ENCODE data around the gene TEX14.
"Not testable (repeated sequence)": the region's sequence is repeated elsewhere in the genome, so short reads cannot be mapped to it uniquely, and the experiment has no call there.

The TEX14 gene

GRCh38 chr17:58691701-58692238 is at the start of gene TEX14:
TEX14 (minus strand) TSS chr17:58692045; CDS start chr17:58652001, 40,044 bp downstream.
- no peak for DNase-seq

DNA sequence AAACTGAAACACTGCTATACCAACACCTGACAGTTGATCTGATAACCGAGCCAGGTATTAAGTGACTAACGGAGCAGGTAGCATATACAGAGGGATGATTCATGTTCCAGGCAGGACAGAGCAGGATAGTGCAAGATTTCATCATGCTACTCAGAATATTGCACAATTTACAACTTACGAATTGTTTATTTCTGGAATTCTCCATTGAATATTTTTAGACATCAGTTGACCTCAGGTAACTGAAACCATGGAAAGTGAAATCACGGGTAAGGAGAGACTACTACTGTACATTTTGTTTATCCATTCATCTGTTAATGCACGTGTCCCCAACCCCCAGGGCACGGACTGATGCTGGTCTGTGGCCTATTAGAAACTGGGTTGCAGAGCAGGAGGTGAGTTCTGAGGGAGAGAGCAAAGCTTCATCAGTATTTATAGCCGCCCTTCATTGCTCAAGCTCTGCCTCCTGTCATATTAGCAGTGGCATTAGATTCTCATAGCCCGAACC is 49.3 kb upstream of the TEX14 start:
- peak; percentile 31 for DNase-seq

DNA sequence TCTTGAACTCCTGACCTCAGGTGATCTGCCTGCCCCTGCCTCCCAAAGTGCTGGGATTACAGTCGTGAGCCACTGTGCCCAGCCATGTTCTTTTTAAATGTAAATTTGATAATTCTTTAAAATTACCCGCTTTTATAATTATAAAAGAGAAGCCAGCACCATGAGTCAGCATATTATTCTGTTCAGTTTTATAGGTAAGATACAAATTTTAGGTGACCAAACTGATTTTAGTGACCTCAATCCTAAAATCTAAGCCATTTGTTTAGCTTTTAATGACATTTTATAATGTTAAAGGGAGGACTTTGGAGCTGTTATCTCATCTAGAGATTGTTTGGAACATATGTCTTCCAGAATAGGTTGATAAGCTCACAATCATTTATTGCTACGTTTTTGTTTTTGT is 43.0 kb upstream of the TEX14 start:
- DNase-seq = no peak

- DNase-seq = no peak
Observed at GRCh38 chr17:58734040-58734439, 42.2 kb upstream of the TEX14 start.

DNA sequence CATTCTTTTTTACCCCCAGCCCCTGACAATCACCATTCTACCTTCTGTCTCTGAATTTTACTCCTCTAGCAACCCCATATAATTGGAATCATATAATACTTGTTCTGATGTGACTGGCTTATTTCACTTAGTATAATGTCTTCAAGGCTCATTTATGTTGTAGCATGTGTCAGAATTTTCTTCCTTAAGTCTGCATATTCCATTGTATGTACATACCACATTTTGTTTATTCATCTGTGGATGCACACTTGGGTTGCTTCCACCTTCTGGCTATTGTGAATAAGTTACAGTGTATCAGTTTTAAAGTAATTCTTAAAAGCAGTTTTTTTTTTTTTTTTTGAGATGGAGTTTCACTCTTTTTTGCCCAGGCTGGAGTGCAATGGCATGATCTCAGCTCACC is 39.1 kb upstream of the TEX14 start:
- DNase-seq = no peak

DNA sequence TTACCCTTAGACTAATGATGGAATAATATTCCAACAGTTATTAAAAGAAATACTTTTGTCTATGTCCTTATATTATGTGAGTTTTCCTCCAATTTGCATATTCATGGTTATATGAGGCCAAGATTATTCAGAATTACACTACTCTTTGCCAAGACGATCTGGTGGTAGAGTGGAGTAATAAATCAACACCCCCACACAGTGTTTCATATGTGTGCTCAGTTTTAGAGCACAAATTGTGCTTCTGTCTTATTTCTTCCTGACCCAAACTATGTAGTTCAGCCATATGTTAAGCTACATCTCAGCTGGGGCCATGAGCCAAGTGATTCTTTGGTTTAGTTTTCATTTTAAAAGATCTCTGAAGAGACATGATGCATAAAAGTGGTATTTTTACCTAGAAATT is 37.0 kb upstream of the TEX14 start:
- DNase-seq = peak; percentile 26

- no peak for DNase-seq
Observed at GRCh38 chr17:58722696-58723095, 30.9 kb upstream of the TEX14 start.

- DNase-seq = no peak
Observed at GRCh38 chr17:58722274-58722673, 30.4 kb upstream of the TEX14 start.

DNA sequence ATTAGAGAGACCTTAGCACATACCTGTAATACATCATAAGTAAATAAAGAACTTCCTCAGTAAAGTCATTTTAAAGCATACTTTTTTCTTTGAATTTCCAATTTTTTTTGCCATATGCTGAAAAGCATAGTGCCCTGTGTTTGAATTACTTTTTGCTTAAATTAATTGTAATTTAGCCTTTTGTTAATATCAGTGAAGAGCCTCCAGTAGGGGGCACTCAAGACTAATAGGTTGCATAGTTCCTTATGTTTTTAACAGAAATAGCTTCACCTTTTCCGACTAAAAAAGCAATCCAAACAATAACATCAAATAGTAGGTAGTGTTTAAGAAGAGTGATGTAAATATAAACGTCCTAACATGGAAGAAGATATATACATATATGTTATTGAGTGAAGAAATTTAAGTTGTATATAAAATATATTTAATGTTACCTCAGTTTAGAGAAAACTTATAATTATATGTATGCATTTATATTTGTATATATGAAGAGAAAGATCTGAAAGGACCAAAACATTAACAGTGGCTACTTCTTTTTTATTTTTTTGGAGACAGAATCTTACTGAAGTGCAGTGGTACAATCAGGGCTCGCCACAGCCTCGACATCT is 19.2 kb upstream of the TEX14 start:
- DNase-seq = peak; percentile 55

- no peak for DNase-seq
Observed at GRCh38 chr17:58706351-58707140, 14.7 kb upstream of the TEX14 start.

DNA sequence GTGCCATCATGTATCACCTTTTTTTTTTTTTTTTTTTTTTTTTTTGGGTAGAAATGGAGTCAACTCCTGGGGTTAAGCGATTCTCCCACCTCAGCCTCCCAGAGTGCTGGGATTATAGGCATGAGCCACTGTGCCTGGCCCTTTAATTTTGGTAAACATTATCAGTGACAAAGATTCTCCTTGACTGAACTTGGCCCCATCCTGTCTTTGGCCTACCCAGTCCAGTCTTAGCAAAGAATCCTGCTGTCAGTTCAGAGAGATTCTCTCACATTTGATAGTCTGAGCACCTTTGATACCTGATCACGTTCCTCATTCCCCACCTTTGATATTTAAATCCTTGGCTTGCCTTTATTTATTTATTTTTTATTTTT is 12.1 kb upstream of the TEX14 start:
- no peak for DNase-seq

- peak; percentile 20 for DNase-seq
Observed at GRCh38 chr17:58703137-58703915, 11.5 kb upstream of the TEX14 start.

GRCh38 chr17:58702708-58703107 is 10.9 kb upstream of the TEX14 start:
- DNase-seq = no peak

DNA sequence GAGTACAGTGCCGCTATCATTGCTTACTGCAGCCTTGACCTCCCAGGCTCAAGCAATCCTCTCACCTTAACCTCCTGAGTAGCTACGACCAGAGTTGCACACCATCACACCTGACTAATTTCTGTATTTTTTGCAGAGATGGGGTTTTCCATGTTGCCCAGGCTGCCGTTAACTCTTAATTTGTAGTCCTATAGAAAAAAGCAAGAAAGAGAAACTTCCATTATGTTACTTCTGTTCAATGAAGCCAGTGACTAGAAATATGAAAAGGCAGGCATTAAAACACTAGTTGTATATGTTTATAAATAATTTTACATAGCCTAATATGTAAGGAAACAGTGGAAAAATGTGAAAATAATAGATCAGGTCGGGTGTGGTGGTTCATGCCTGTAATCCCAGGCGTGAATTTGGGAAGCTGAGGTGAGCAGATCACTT is 10.2 kb upstream of the TEX14 start:
- DNase-seq = no peak

- DNase-seq = no peak
Observed at GRCh38 chr17:58699771-58700170, 7.9 kb upstream of the TEX14 start.

DNA sequence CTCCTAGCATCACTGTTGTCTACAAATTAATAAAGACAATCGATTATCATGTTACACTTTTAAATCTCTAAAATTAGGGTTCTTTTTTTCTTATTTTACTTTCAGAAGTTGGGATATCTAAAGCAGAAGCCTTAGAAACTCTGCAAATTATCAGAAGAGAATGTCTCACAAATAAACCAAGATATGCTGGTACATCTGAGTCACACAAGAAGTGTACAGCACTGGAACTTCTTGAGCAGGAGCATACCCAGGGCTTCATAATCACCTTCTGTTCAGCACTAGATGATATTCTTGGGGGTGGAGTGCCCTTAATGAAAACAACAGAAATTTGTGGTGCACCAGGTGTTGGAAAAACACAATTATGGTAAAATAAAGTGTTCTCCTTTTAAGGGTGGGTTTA is 3.0 kb upstream of the TEX14 start:
- DNase-seq = no peak

DNA sequence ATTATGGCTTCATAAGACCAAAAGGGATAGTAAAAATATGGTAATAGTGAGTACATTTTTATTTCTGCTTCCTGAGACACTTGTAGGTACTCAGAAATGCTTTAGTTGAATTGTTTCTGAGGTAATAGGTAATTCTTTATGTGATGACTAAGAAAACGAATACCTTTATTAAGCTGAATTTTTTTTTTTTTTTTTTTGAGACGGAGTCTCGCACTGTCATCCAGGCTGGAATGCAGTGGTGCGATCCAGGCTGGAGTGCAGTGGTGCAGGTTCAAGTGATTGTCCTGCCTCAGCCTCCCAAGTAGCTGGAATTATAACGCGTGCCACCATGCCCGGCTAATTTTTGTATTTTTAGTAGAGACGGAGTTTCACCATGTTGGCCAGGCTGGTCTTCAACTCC is 2.5 kb upstream of the TEX14 start:
- DNase-seq = no peak

GRCh38 chr17:58693751-58694150 is 1.9 kb upstream of the TEX14 start:
- DNase-seq = no peak

- no peak for DNase-seq
Observed at GRCh38 chr17:58693208-58693607, 1.4 kb upstream of the TEX14 start.

DNA sequence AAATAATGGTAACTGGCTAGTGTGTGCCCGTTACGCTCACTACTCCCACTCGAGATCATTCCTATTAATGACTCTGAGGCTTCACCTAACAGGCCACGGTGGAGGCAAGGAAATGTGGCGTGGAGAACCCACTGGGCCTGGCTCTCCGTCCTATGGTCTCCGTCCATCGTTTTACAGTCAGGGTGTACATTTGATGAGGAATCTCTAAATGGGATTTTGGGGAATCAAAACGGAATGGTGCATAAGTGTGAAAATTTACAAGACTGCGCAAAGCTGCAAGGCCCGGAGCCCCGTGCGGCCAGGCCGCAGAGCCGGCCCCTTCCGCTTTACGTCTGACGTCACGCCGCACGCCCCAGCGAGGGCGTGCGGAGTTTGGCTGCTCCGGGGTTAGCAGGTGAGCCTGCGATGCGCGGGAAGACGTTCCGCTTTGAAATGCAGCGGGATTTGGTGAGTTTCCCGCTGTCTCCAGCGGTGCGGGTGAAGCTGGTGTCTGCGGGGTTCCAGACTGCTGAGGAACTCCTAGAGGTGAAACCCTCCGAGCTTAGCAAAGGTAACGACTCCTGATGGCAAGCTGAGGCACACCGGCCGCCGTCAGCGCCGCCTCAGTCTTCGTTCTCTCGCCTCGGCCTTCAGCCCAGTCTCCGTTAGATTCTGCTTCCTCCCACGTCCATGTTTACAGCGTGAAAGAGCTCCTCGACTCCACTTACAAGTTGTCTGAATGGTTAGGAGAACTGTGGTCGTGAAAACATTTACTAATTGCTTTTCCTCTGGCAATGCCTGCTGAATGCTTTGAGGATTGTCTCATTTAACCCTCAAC is 602 bp upstream of the TEX14 start, which contains the start of gene RAD51C:
RAD51C (plus strand) TSS at position 364 of the 817 bp plus-strand sequence; CDS start at position 406, 42 bp downstream.
- peak; percentile 83 for DNase-seq

DNA sequence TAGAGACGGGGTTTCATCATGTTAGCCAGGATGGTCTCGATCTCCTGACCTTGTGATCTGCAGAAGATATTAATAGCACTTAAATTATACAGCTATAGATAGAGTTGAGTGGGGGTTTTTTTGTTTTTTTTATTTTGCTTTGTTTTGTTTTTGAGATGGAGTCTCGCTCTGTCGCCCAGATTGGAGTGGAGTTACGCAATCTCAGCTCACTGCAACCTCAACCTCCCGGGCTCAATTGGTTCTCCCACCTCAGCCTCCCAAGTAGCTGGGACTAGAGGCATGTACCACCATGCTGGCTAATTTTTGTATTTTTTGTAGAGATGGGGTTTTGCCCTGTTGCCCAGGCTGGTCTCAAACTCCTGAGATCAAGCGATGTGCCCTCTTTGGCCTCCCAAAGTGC is 1.8 kb downstream of the TEX14 start:
- not testable (repeated sequence) for DNase-seq

DNA sequence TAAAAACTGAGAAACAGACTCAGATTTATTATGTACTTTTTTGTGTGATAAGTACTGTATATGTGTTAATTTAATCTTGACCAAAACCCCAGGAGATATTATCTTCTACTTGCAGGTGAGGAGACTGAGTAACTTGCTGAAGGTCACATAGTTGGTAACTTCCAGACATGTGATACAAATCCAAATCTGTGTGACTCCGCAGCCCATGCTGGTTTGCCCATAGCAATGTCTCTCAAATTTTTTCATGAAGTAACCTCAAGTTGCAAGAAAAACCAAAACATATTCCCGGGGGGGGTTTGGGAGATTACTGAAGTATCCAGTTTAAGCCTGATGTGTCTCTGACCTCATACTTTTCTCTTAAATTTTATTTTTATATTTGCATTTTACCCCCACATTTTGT is 3.3 kb downstream of the TEX14 start:
- no peak for DNase-seq

All from fibroblast of skin of right quadriceps (primary cell).